SK-N-SH treated with all-trans-retinoic acid at 6 μM for 48 hours (cell line): ENCODE data around the gene ADAMTS4.

Source experiments
- ARNTL ChIP-seq: fragments of 450-650 bp; formaldehyde crosslinking; IDR thresholded peaks from 2 replicates; pipeline ENCODE4 v1.5.0; 2020; ENCODE audit warnings: low read depth, mild to moderate bottlenecking, moderate library complexity, borderline replicate concordance
- OSR1 ChIP-seq: fragments of 250-450 bp; sonication (Bioruptor Pico); IDR thresholded peaks from 2 replicates; pipeline ENCODE4 v1.8.0; 2022; ENCODE audit warnings: moderate library complexity, mild to moderate bottlenecking, inconsistent platforms
- RARB ChIP-seq: fragments of 250-450 bp; sonication (Bioruptor Pico); IDR thresholded peaks from 2 replicates; pipeline ENCODE4 v1.8.0; 2021; ENCODE audit warnings: mild to moderate bottlenecking, moderate library complexity
- TSHZ2 ChIP-seq: fragments of 250-450 bp; sonication (Bioruptor Pico); IDR thresholded peaks from 2 replicates; pipeline ENCODE4 v1.5.0; 2020; ENCODE audit warnings: mild to moderate bottlenecking, moderate library complexity
- ZFP3 ChIP-seq: fragments of 250-450 bp; sonication (Bioruptor Pico); IDR thresholded peaks from 2 replicates; pipeline ENCODE4 v1.5.0; 2020; ENCODE audit warnings: mild to moderate bottlenecking, moderate library complexity
- ZFP30 ChIP-seq: fragments of 450-650 bp; formaldehyde crosslinking; IDR thresholded peaks from 2 replicates; pipeline ENCODE4 v1.5.0; 2022; ENCODE audit warnings: mild to moderate bottlenecking, moderate library complexity

GRCh38 chr1:161172349-161172748, 26.5 kb downstream of the ADAMTS4 start:
- TF ChIP-seq RARB (CRISPR knock-in tag) (no peak), ARNTL (no peak), TSHZ2 (CRISPR knock-in tag) (no peak), ZFP3 (CRISPR knock-in tag) (no peak), ZFP30 (CRISPR knock-in tag) (no peak), OSR1 (no peak)
